Fibroblast of peridontal ligament (primary cell): ENCODE results near the gene PWP2.
"Not testable (repeated sequence)": the region's sequence is repeated elsewhere in the genome, so short reads cannot be mapped to it uniquely, and the experiment has no call there.

Experiments used
- DNase-seq: peaks from one replicate; pipeline ENCODE4 v3.0.0-alpha.2; 2010; ENCODE audit errors: extremely low read depth

Gene PWP2

GRCh38 chr21:44083631-44084291 lies 23.4 kb upstream of the PWP2 start:
- DNase-seq, result peak; percentile 17

DNA sequence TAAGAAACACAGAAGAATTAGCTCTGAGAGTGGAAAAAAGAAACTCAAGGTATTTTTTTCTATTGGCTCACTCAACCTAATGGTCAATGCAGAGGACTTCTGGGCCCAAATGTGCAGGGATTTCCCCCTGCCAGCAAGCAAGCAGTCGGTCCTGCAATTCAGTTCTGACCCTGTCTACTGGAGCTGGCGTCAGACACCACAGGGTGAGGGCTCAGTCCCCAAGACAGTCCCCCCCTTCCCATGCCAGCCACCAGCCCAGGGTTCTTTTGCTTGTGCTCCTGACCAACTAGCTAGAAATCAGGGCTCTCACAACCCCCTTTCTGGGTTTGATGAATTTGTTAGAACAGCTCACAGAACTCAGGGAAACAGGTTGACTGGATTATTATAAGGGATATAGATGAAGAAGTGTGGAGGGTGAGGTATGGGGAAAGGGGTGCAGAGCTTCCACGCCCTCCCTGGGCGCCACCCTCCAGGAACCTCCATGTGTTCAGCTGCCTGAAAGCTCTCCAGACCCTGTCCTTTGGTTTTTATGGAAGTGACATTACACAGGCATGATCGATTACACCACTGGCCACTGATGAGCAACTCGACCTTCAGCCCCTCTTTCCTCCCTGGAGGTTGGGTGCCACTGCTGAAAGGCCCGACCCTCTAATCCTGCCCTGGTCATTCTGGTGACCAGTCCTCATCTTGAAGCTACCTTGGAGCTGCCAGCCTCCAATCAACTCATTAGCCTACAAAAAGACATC lies 22.5 kb upstream of the PWP2 start:
- DNase-seq, result no peak

DNA sequence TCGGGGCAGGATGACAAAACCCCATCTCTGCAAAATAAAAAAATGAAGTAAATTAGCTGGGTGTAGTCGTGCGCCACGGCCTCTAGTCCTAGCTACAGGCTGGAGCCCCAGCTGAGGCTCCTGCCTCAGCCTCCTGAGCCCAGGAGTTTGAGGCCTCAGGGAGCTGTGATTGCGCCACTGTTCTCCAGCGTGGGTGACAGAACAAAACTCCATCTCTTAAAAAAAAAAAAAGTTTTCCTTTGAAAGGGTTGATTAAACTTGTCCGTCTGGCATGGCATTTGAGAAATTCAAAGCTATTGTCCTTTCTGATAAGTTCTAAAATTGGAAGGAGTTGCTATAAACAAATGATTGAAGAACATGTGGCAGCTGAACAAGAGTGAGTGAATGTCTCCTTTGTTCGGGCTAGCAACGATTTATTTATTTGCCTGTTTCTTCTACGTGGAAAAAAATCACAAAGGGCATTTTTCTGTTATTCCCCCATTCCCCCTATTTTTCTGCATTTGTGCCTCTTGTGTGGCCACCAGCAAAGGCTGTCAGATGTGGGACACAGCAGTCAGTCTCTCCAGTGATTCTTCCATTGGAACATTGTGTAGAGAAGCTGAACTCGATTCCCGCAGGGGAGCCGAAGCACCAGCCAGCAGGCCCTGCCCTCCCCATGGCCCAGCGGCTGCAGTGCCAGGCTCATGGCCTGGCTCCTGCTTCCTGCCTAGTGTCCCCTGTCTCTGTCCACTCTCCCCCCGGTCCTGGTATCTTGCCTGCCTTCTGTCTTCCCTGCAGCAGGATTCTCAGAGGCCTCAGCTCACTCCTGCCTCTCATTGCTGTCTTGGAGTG lies 21.5 kb upstream of the PWP2 start:
- DNase-seq, result peak; percentile 3

- DNase-seq, result no peak
These were observed 20.4 kb upstream of the PWP2 start for GRCh38 chr21:44086636-44087425.

- no peak for DNase-seq
These were observed 19.5 kb upstream of the PWP2 start for GRCh38 chr21:44087426-44088400.

DNA sequence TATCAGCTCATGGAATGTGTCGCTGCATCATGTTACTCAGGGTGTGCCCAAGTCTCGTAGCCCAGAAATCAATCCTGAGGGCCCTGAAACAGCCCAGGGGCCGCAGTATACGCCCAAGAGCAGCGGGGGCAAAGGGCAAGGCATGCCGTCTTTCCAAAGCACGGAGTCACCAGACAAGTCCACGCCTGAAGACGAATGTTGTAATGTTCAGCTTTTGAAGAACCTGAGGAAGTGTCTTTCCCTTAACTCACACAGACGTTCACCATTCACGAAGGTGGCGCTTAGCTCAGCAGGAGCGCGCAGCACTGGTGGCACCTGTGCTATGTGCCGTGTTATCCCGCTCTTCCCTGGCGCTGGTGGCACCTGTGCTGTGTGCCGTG lies 18.8 kb upstream of the PWP2 start:
- no peak for DNase-seq

- no peak for DNase-seq
These were observed 17.9 kb upstream of the PWP2 start for GRCh38 chr21:44089001-44089911.

GRCh38 chr21:44090325-44090724 lies 16.9 kb upstream of the PWP2 start:
- DNase-seq, result no peak

DNA sequence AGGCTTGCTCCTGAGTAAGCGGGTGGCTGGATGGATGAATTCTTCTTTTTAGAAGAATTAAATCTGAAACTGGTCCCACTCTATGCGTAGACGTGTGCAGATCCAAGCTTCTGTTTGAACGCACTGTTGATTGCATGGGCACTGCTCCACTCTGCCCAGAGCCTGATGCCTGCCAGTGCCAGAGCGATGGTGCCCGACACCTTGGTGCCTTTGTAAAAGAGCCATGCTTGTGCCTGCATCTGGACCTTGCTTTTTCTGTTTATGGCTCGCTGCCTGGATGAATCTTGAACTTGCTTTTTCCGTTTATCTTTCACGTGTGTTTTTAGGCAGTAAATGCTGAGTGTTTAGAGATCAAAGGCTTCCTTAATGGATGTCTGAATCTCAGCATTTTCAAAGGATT lies 15.0 kb upstream of the PWP2 start:
- DNase-seq, result no peak

- DNase-seq, result no peak
These were observed 13.4 kb upstream of the PWP2 start for GRCh38 chr21:44093761-44094160.

DNA sequence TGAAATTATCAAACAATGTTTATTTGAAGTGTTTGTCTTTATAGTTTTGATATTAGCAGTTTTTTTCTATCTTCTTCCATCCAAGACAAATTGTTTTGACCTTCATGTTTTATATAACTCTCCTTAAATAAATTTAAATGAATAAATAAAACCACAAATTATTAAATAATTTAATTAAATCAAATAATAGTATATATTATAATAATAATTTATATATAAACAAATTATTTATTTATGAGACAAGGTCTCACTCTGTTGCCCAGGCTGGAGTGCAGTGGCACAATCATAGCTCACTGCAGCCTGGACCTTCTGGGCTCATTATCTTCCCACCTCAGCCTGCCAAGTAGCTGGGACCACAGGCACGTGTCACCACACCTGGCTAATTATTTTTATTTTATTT lies 12.4 kb upstream of the PWP2 start:
- DNase-seq, result no peak

GRCh38 chr21:44098507-44098906 lies 8.7 kb upstream of the PWP2 start:
- not testable (repeated sequence) for DNase-seq

DNA sequence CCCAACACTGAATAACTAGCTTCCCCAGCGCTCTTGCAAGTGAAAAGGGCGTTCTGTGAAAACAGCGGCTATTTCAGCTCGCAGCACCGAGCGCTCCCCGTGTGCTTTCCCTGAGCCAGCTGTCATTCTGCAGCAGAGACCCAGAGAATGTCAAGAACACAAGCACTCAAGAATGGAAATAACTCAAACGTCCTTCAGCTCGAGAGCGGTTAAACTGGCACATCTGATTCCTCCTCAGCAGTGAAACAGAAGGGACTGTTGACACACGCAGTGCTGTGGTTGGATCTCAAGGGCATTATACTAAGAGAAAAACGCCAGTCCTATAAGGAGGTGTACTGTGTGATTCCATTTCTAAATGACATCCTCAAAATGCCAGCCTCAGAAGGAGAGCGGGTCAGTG lies 8.2 kb upstream of the PWP2 start:
- DNase-seq, result not testable (repeated sequence)

DNA sequence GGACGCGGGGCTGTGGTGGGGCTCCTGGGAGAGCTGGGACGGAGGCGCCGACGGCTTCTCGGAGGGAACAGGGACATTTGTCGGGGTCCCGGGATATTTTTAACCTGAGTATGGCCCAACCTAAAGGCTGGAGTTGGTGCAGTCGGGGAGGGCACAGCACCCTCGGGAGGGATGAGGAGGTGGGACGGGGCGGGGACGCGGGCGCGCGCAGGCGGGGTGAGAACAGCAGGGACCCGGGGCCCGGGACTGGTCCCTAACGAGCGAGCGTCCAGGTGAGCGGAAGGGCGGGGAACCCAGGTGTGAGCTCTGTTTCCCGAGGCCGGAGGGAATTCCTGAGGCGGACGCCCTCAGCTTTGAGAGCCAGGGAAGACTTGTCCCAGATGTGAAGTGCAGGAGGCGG lies 390 bp downstream of the PWP2 start:
- DNase-seq, result not testable (repeated sequence)

DNA sequence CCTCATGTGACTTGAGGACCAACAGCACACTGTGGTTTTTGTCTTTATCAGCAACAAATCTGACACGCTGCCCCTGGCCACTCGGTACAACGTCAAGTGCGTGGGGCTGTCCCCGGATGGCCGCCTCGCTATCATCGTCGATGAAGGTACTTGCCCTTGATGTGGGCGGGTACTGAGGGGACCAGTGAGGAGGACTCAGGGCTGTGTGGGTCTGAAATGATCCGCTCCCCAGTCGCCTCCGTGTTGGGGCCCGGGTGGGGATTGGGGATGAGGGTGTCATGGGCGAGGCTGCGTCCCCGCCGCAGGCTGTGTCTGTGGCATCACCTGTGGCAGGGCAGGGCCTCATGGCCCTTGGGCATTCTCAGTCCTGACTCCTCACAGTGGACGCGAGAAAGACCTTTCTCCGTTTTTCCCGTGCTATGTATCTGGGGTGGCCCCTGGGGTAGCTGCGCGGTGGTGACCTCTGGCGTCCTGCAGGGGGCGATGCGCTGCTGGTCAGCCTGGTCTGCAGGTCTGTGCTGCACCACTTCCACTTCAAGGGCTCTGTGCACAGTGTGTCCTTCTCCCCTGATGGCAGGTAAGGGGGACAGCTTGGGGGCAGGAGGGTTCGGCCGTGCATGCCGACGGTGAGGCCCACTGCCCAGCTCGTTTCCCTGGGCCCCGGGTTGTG lies 6.6 kb downstream of the PWP2 start:
- DNase-seq, result not testable (repeated sequence)

DNA sequence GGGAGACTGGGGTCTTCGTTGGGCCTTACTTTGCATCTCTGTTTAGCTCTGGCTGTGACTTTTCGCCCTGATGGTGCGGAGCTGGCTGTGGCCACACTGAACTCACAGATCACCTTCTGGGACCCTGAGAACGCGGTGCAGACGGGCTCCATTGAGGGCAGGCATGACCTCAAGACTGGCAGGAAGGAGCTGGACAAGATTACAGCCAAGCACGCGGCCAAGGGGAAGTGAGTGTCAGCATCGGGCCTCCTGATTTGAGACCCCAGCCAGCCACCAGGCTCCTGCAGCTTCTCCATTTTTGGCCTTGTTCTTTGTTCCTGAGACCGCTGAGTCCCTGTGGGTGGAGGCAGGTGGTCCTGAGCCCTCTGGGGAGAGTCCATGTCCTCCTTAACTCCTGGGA lies 14.9 kb downstream of the PWP2 start:
- DNase-seq, result not testable (repeated sequence)

GRCh38 chr21:44127827-44128226 lies 20.6 kb downstream of the PWP2 start:
- not testable (repeated sequence) for DNase-seq

DNA sequence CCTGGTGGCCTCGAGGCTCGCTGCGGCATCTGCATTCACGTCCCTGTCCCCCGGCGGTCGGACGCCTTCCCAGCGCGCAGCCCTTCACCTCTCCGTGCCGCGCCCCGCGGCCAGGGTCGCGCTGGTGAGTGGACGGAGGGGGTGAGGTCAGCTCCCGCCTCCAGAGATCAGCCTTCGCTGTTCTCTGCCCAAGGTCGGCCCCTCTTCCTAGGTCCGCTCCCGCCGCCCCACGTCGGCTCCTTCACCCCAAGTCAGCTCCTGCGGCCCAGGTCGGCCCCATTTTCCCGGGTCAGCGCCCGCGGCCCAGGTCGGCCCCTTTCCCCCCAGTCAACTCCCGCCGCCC lies 26.5 kb downstream of the PWP2 start:
- not testable (repeated sequence) for DNase-seq

DNA sequence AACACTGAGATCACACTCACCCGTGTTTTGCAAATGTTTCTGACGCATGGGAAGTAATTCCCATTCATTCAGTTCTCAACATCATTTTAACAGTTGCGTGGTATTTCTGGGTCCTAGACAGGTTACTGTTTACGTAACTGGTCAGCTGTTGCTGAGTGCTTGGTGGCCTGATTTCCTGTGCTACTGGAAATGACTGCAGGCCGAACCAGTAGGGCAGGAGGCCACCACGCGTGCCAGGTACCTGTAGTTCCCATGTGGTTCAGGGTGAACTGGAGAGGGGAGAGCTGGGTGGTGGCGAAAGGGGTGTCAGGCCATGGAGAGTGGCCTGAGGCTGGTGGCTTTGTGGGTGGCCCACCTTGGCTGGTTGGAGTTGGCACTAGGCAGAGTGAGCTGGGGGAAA lies 27.5 kb downstream of the PWP2 start:
- DNase-seq, result not testable (repeated sequence)
